SH-SY5Y (cell line): ENCODE data around the gene VAC14.

Experiments
- GATA2 ChIP-seq: IDR thresholded peaks from 2 replicates; pipeline ENCODE4 v1.6.1; 2011; ENCODE audit warnings: mild to moderate bottlenecking, low read depth, low read length
- GATA3 ChIP-seq: IDR thresholded peaks from 2 replicates; pipeline ENCODE4 v1.6.1; 2011; ENCODE audit warnings: low read depth, mild to moderate bottlenecking, low read length, moderate library complexity

The VAC14 gene

DNA sequence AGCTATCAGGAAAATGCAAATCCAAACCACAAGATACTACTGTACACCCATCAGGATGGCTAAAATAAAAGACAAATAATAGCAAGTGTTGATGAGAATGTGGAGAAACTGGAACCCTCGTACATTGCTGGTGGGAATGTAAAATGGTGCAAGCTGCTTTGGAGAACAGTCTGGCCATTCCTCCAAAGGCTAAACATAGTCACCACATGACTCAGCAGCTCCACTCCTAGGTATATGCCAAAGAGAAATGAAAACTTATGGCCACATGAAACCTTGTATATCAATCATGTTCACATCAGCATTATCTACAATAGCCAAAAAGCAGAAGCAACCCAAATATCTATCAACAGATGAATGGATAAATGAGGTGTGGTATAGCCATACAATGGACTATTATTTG, 28.5 kb downstream of the VAC14 start:
- TF ChIP-seq GATA2 (no peak), GATA3 (no peak)

- TF ChIP-seq GATA3 (no peak), GATA2 (no peak)
Observed at GRCh38 chr16:70770626-70771552, 30.1 kb downstream of the VAC14 start.

DNA sequence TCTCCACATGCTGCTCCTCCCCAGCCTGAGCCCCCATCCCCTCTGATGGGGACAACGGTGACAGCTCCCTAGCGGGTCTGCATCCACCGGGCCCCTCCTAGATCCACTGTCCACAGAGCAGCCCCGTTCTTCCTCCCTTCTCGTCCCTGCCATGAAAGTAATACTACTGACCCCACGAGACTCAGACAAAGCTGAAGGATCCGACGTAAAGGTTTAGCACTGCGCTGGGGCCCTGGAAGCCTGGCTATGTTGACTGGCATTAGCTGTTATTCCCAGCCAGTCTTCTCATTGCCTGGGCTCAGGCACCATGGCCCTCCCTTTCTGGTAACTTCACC, 30.7 kb downstream of the VAC14 start:
- TF ChIP-seq GATA2 (no peak), GATA3 (no peak)

DNA sequence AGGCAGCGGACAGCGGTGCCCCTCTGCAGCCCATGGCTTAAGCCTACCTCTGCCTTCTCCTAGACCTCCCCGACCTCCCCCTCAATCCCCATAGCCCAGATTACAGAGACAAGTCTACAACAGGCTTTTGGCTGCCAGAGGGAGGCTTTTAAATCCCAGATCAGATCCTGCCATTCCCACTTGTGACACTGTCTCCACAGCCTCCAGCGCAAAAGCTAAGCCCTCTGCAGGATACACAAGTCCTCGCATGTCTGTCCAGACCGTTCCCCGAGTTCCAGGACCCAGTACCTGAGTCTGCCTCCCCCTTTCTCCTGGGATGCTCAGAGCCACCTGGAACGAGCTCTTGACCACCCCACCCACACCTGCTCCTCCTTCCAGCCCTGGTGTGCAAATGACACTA, 31.2 kb downstream of the VAC14 start:
- TF ChIP-seq GATA2 (no peak), GATA3 (no peak)

DNA sequence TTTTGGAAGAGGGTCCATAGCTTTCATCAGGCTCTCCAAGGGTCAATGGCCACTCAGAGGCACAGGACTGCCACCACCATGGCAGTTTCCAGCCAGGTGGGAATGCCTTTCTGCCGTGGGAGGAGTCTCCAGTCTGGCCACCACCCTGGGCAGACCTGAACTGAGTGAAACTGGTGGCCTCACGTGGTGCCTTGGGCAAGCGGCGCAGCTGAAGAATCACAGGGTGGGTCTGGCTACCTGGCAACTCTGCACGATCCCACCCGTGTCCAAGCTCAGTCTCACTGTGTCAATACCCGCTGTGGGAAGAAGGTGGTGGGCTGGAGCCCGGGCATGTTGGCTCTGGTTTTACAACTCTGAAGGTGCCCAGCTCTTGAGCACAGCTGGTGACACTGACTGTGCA, 31.8 kb downstream of the VAC14 start:
- TF ChIP-seq GATA3 (no peak), GATA2 (no peak)

- TF ChIP-seq GATA3 (no peak), GATA2 (no peak)
Observed at GRCh38 chr16:70768203-70768580, 32.8 kb downstream of the VAC14 start.

DNA sequence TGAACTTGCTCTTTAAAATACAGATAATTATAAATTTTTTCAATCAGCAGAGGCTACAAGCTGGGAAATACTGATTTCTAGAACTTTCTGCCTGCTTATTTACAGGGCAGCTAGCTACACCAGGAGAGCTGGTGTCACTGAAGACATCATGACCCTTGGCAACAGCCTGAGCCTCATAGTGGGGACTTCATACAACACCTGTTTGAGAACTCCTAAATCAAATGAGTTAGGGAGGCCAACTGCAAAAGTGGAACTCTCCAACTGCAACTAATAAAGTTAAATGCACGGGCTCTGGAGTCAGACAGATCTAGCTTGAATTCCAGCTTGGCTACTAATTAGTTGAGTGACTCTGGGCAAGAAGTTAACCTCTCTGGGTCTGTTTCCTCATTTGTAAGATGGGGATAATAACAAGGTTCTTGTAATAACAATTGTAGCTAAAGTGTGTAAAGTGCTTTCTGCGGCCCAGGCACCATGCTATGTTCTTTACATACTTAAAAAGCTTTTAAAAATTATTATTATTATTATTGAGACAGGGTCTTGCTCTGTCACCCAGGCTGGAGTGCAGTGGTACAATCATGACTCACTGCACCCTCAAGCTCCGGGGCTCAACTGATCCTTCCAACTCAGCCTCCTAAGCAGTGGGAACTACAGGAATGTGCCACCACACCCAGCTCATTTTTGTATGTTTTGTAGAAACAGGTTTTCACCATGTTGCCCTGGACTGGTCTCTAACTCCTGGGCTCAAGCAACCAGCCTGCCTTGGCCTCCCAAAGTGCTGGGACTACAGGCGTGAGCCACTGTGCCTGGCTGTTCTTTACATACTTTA, 33.4 kb downstream of the VAC14 start:
- TF ChIP-seq GATA3 (no peak), GATA2 (no peak)

- TF ChIP-seq GATA2 (no peak), GATA3 (no peak)
Observed at GRCh38 chr16:70766658-70767057, 34.3 kb downstream of the VAC14 start.

- TF ChIP-seq GATA2 (no peak), GATA3 (no peak)
Observed at GRCh38 chr16:70766176-70766575, 34.8 kb downstream of the VAC14 start.

GRCh38 chr16:70765491-70765890, 35.5 kb downstream of the VAC14 start:
- TF ChIP-seq GATA2 (no peak), GATA3 (no peak)

DNA sequence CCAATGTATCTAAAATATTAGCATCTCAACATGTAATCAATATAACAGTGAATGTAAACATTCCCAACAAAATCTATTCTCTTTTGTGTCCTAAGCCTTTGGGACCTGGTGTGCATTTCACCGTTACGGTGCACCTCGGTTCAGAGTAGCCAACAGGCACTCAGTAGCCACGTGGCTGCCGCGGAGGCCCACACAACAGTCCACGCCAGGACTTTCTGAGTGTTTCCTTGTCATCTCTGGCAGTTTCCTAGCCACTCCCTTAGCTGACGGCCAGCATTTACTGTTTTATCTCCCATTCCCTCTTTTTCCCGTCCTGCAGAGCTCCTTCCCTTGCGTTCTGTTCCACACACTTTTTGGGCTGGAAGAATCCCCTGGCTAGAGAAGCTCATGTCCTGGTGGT, 36.3 kb downstream of the VAC14 start:
- TF ChIP-seq GATA3 = no peak
- TF ChIP-seq GATA2 = no peak

GRCh38 chr16:70760221-70760620, 40.7 kb downstream of the VAC14 start:
- no peak for TF ChIP-seq GATA3
- TF ChIP-seq GATA2 = no peak

DNA sequence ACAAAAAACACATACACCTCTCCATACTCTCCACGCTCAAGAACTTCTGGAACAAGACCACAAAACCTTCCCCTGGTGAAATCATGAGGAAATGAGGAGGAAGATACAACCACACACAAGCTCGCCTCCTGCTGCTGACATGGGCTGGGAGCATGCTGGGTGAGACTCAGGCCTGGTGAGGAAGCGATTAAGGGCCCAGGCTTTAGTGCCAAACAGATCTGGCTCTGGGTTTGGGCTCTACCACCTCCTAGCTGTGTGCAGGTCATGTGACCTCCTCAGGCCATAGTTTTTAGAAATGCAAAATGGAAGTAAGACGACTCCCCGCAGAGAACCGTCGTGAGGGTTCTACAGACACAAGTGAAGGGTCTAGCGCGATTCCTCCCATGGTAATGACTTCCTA, 41.3 kb downstream of the VAC14 start:
- TF ChIP-seq GATA3 (no peak), GATA2 (no peak)

DNA sequence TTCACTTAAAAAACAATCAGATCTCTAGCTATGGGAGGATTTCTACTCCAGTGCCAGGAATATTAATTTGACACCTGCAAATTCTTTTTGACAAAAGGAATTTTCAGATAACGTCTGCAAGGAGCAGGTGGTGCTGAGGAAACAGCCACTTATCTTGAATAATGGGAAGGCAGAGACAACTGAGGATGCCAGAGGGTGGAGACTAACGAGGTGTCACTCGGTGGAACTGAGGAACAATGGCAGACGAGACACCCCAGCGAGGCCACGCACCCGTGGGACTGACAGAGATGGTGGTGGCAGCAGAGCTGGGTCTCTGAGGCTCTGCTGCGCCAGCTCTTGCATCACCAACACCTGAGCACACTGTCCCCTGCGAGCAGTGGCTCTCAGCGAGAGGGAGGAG, 42.2 kb downstream of the VAC14 start:
- no peak for TF ChIP-seq GATA2

- TF ChIP-seq GATA3 = no peak
- no peak for TF ChIP-seq GATA2
Observed at GRCh38 chr16:70757183-70757582, 43.8 kb downstream of the VAC14 start.

- TF ChIP-seq GATA2 (no peak), GATA3 (no peak)
Observed at GRCh38 chr16:70756071-70756470, 44.9 kb downstream of the VAC14 start.
